Measurements from ENCODE around the gene CAMLG. TPM values are rescaled to one million over a fixed set of nuclear protein-coding genes. Genes with fewer than 3 reads are reported as not detected.
"Not testable (repeated sequence)": the region's sequence is repeated elsewhere in the genome, so short reads cannot be mapped to it uniquely, and the experiment has no call there.

Gene CAMLG
- total RNA-seq, 1 donor from 2014 or later: 23.9 TPM

DNA sequence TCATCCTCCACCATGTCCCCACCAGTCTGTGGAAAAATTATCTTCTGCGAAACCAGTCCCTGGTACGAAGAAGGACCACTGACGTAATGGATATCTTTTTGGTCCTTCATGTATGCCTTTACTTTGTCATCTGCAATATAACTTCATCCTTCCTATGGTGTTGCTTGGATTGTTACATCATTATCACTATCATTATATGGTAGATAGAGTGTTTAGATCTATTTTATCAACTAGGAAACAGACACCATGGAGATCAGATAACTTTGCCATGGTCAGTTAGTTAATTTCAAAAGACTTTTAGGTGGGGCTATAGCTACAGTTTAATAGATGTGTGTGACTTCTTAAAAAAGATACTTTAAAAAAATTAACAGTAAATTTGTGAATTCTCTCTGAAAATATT, 23.8 kb upstream of the CAMLG start:
- no peaks in the 10 kb centered on the region for H3K9me3 Mint-ChIP-seq
- DNase-seq: no peak
- peaks cover 51% of the 10 kb centered on the region for H3K36me3 Mint-ChIP-seq (ENCODE audit: low read depth)
- intact Hi-C loops (cut with micrococcal nuclease): no loop called here
- CTCF ChIA-PET: no interaction called here
- POLR2A ChIA-PET: no interaction called here
- H3K4me3 Mint-ChIP-seq: no peak overlapping the region
- TF ChIP-seq, protein P1, sequence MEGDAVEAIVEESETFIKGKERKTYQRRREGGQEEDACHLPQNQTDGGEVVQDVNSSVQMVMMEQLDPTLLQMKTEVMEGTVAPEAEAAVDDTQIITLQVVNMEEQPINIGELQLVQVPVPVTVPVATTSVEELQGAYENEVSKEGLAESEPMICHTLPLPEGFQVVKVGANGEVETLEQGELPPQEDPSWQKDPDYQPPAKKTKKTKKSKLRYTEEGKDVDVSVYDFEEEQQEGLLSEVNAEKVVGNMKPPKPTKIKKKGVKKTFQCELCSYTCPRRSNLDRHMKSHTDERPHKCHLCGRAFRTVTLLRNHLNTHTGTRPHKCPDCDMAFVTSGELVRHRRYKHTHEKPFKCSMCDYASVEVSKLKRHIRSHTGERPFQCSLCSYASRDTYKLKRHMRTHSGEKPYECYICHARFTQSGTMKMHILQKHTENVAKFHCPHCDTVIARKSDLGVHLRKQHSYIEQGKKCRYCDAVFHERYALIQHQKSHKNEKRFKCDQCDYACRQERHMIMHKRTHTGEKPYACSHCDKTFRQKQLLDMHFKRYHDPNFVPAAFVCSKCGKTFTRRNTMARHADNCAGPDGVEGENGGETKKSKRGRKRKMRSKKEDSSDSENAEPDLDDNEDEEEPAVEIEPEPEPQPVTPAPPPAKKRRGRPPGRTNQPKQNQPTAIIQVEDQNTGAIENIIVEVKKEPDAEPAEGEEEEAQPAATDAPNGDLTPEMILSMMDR (IDR thresholded peaks at IDR 0.05): no peak
- no peak for ATAC-seq (ENCODE audit: low read depth)
- H3K27me3 Mint-ChIP-seq: no peaks in the 10 kb centered on the region
- H3K27ac Mint-ChIP-seq: no peak overlapping the region
- H3K4me1 Mint-ChIP-seq: no peaks in the 10 kb centered on the region

DNA sequence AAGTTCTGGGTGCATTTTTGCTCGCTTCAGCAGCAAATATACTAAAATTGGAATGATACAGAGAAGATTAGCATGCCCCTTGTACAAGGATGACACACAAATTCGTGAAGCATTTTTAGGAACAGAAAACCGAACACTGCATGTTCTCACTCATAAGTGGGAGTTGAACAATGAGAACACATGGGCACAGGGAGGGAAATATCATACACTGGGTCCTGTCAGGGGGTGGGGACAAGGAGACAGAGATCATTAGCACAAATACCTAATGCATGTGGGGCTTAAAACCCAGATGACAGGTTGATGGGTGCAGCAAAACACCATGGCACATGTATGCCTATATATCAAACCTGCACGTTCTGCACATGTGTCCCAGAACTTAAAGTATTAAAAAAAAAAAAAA, 22.9 kb upstream of the CAMLG start:
- H3K9me3 Mint-ChIP-seq; H3K4me1 Mint-ChIP-seq; intact Hi-C loops (cut with micrococcal nuclease); H3K27ac Mint-ChIP-seq; POLR2A ChIA-PET; ATAC-seq (ENCODE audit: low read depth); DNase-seq; CTCF ChIA-PET; H3K4me3 Mint-ChIP-seq; H3K27me3 Mint-ChIP-seq: not testable (repeated sequence)
- peaks cover 50% of the 10 kb centered on the region for H3K36me3 Mint-ChIP-seq (ENCODE audit: low read depth)

DNA sequence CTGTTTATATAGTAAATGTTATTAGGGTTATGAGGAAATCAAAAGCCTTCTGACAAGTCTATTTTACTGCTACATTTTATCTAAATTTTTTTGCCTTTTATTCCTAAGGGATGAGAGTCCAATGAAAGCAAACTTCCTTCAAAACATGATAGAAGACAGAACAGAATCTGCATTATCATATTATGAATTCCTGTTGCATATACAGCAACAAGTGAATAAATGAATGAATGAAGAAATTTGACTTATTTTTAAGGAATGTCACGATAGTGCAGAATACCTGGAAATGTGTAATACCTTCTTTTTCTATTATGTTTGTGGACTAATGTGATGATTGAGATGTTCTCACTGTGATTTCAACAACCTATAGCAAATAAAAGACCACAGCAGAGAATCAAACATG, 13.5 kb upstream of the CAMLG start:
- Mint-ChIP-seq H3K27ac (no peak overlapping the region), H3K9me3 (no peaks in the 10 kb centered on the region), H3K4me3 (no peak overlapping the region), H3K27me3 (no peaks in the 10 kb centered on the region), H3K36me3 (ENCODE audit: low read depth) (peaks cover 47% of the 10 kb centered on the region), H3K4me1 (no peaks in the 10 kb centered on the region)
- intact Hi-C loops (cut with micrococcal nuclease): no loop called here
- TF ChIP-seq, protein P1 (IDR thresholded peaks at IDR 0.05): no peak
- ATAC-seq (ENCODE audit: low read depth) (no peak), DNase-seq (no peak)
- ChIA-PET CTCF (no interaction called here), POLR2A (no interaction called here)

DNA sequence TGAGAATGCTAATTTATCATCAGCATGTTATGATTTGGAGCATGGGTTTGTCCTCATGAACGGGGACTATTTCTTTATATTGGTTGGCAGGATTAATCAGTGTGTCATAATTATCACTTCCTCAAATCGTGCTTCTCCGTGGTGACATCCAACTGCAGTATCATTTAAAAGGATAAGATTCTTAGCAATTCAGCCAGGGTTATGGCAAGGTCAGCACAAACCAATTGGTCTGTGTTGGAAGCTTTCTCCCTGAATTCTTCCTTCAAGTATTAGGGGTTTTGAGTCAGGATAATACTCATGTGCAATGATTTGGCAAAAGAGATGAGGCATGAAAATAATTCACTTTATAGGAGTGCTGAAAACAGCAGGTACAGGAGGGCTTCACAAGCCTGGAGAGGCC, 5.5 kb upstream of the CAMLG start:
- Mint-ChIP-seq H3K27ac (no peak overlapping the region), H3K4me3 (no peak overlapping the region)

DNA sequence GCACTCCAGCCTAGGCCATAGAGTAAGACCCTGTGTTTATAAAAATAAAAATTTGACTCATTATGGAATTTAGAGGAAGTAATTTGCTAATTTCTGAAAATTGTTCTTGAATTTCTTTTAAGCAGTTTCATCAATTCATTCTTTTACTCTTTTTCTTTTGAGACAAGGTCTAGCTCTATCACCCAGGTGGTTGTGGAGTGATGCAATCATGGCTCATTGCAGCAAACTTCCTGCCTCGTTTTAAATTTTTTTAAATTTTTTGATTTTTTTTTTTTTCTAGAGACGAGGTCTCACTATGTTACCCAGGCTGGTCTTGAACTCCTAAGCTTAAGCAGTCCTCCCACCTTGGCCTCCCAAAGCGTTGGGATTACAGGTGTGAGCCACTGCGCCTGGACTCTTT, 3.1 kb upstream of the CAMLG start:
- no peak overlapping the region for H3K27ac Mint-ChIP-seq
- intact Hi-C loops (cut with micrococcal nuclease): loop anchor here (5.0 to 10.0 kb wide), 3 partner anchors 208 to 730 kb away; partner anchors contain the start of genes JADE2 and VDAC1
- CTCF ChIA-PET: interaction anchor here (1.0 kb wide), 2 partner anchors 148 to 169 kb away, joined by 3 to 4 read pairs; partner anchors contain the start of gene PCBD2
- H3K27me3 Mint-ChIP-seq: no peaks in the 10 kb centered on the region
- ATAC-seq (ENCODE audit: low read depth): no peak
- peaks cover 6% of the 10 kb centered on the region for H3K36me3 Mint-ChIP-seq (ENCODE audit: low read depth)
- POLR2A ChIA-PET: interaction anchor here (0.7 to 5.4 kb wide), 3 partner anchors 24 to 168 kb away, joined by 3 to 55 read pairs (median 6); partner anchors contain the start of genes DDX46 and PCBD2
- peaks cover 29% of the 10 kb centered on the region for H3K4me1 Mint-ChIP-seq
- H3K9me3 Mint-ChIP-seq: no peaks in the 10 kb centered on the region
- no peak for DNase-seq
- TF ChIP-seq, protein P1 (IDR thresholded peaks at IDR 0.05): no peak
- H3K4me3 Mint-ChIP-seq: no peak overlapping the region

More for the DNA sequence above, 5.5 kb upstream of the CAMLG start:
- Mint-ChIP-seq H3K36me3 (ENCODE audit: low read depth) (no peaks in the 10 kb centered on the region), H3K27me3 (no peaks in the 10 kb centered on the region), H3K9me3 (no peaks in the 10 kb centered on the region), H3K4me1 (peaks cover 15% of the 10 kb centered on the region)
- CTCF ChIA-PET: no interaction called here
- ATAC-seq (ENCODE audit: low read depth): no peak
- no peak for DNase-seq
- POLR2A ChIA-PET: no interaction called here
- intact Hi-C loops (cut with micrococcal nuclease): loop anchor here (10.0 kb wide), 2 partner anchors 428 to 728 kb away; partner anchors contain the start of gene VDAC1
- TF ChIP-seq, protein P1 (IDR thresholded peaks at IDR 0.05): no peak

Data from activated B cell treated with CpG ODN at 0.5 μM for 24 hours (primary cell).